DOHH2 (cell line): Measurements from ENCODE around the gene DPT.

Experiments used
- CTCF ChIP-seq: fragments of 200-600 bp; sonication (generic); IDR thresholded peaks from one replicate; pipeline ENCODE4 v1.5.1; 2014; ENCODE audit warnings: antibody characterized with exemption, mild to moderate bottlenecking, low read depth, low read length; ENCODE audit not compliant: poor library complexity, severe bottlenecking
- EZH2phosphoT487 ChIP-seq: fragments of 200-600 bp; sonication (generic); IDR thresholded peaks from 2 replicates; pipeline ENCODE4 v1.6.1; 2017; ENCODE audit warnings: borderline replicate concordance, mild to moderate bottlenecking, antibody characterized with exemption, low read length, moderate library complexity, mixed read lengths

- no peak for TF ChIP-seq CTCF
- TF ChIP-seq EZH2phosphoT487: no peak
Observed at GRCh38 chr1:168688644-168689326, 40.2 kb downstream of the DPT start.
